GM18909 (cell line): ENCODE data around the gene GLI3.

Source experiments
- ATAC-seq: cut with Tn5 transposase; IDR thresholded peaks from one replicate; pipeline ENCODE4 v1.9.1; 2021; ENCODE audit warnings: mild to moderate bottlenecking; ENCODE audit not compliant: unreplicated experiment, poor library complexity

GLI3 gene

GRCh38 chr7:42236976-42237810 lies at the start of gene GLI3:
Gene GLI3 (minus strand): TSS chr7:42237209. CDS start chr7:42223253, 13,956 bp downstream.
- ATAC-seq = peak; percentile 67

GRCh38 chr7:42285383-42285824 lies 48.4 kb upstream of the GLI3 start:
- no peak for ATAC-seq

- ATAC-seq = no peak
These were observed 46.5 kb upstream of the GLI3 start for GRCh38 chr7:42283553-42283952.

GRCh38 chr7:42278344-42278743 lies 41.3 kb upstream of the GLI3 start:
- ATAC-seq = no peak

GRCh38 chr7:42274053-42274452 lies 37.0 kb upstream of the GLI3 start:
- ATAC-seq = no peak

- no peak for ATAC-seq
These were observed 36.0 kb upstream of the GLI3 start for GRCh38 chr7:42272793-42273665.

GRCh38 chr7:42269161-42269560 lies 32.2 kb upstream of the GLI3 start:
- ATAC-seq = no peak

GRCh38 chr7:42264702-42265101 lies 27.7 kb upstream of the GLI3 start:
- no peak for ATAC-seq

- no peak for ATAC-seq
These were observed 27.0 kb upstream of the GLI3 start for GRCh38 chr7:42263971-42264370.

GRCh38 chr7:42262964-42263363 lies 26.0 kb upstream of the GLI3 start:
- no peak for ATAC-seq

GRCh38 chr7:42254217-42254616 lies 17.2 kb upstream of the GLI3 start:
- no peak for ATAC-seq

- ATAC-seq = no peak
These were observed 16.3 kb upstream of the GLI3 start for GRCh38 chr7:42253316-42253715.

GRCh38 chr7:42250411-42250810 lies 13.4 kb upstream of the GLI3 start:
- no peak for ATAC-seq

- no peak for ATAC-seq
These were observed 11.6 kb upstream of the GLI3 start for GRCh38 chr7:42248579-42248978.

GRCh38 chr7:42247301-42247700 lies 10.3 kb upstream of the GLI3 start:
- no peak for ATAC-seq

- no peak for ATAC-seq
These were observed 7.8 kb upstream of the GLI3 start for GRCh38 chr7:42244828-42245227.

GRCh38 chr7:42242381-42242780 lies 5.4 kb upstream of the GLI3 start:
- ATAC-seq = no peak

GRCh38 chr7:42241424-42241823 lies 4.4 kb upstream of the GLI3 start:
- ATAC-seq = no peak

- no peak for ATAC-seq
These were observed 3.4 kb upstream of the GLI3 start for GRCh38 chr7:42240416-42240815.

- ATAC-seq = no peak
These were observed 1.8 kb upstream of the GLI3 start for GRCh38 chr7:42238709-42239366.
